Testis (tissue), 3 donors: Measurements from ENCODE around the gene PDZD4. TPM values are rescaled to one million over a fixed set of nuclear protein-coding genes. Genes with fewer than 3 reads are reported as not detected.

Experiments
- DNase-seq: peaks from one replicate; pipeline ENCODE4 v3.0.0-alpha.2; 2019
- H3K27ac ChIP-seq, 2 donors: fragments of 200-600 bp; sonication (generic); one replicate each; pipeline ENCODE4 v1.5.1; 2019
- H3K27me3 ChIP-seq: fragments of 200-600 bp; sonication (generic); one replicate; pipeline ENCODE4 v1.5.1; 2019
- H3K36me3 ChIP-seq: fragments of 200-600 bp; sonication (generic); one replicate; pipeline ENCODE4 v1.5.1; 2017; ENCODE audit warnings: low read depth; ENCODE audit errors: missing control alignments
- H3K4me1 ChIP-seq: fragments of 200-600 bp; sonication (generic); one replicate; pipeline ENCODE4 v1.5.1; 2019
- H3K4me3 ChIP-seq, 2 donors: fragments of 200-600 bp; sonication (generic); one replicate each; pipeline ENCODE4 v1.5.1; 2017 to 2019
- H3K9me3 ChIP-seq: fragments of 200-600 bp; sonication (generic); one replicate; pipeline ENCODE4 v1.5.1; 2017
- CTCF ChIP-seq, 3 experiments: fragments of 450-650 bp in 2 of 3; fragments of 200-600 bp in 1 of 3; sonication (generic) in 1 of 3; IDR thresholded peaks; one replicate each; pipeline ENCODE4 v1.5.1; 2016 to 2019; ENCODE audit warnings: antibody characterized with exemption in 3 of 3, mild to moderate bottlenecking in 2 of 3, moderate library complexity in 1 of 3
- POLR2A ChIP-seq: fragments of 450-650 bp; IDR thresholded peaks from one replicate; pipeline ENCODE4 v1.6.1; 2017; ENCODE audit warnings: antibody characterized with exemption, mild to moderate bottlenecking, moderate library complexity
- WGBS, 2 donors: methylation state at CpG; one replicate each; pipeline ENCODE4 v1.1.5; 2018; 5-methylcytosine and 5-hydroxymethylcytosine counted together
- intact Hi-C: fragments of 100-400 bp; cut with DNase I; formaldehyde crosslinking; loops from one replicate; pipeline ENCODE4 v1.15.1; 2023; ENCODE audit warnings: low total_unique reads
- polyA plus RNA-seq: library from polyadenylated mRNA; stranded (reverse); fragments of 350-450 nt; fragmentation: Illumina TruSeq; extraction: RNeasy Lipid Tissue Mini Kit (QIAGEN cat#74804); gene quantifications from one replicate; pipeline ENCODE4 v1.2.3, GENCODE V29; 2014; ENCODE audit warnings: low read depth, low replicate concordance; ENCODE audit not compliant: insufficient read depth
- total RNA-seq, 2 donors: library from RNA; depleted of rRNA; stranded (reverse); fragments of >200 nt; gene quantifications; one replicate each; pipeline ENCODE4 v1.2.3, GENCODE V29; 2016

PDZD4 gene
- total and polyA plus RNA-seq, 3 donors from 2014 or later: 11.2 to 17.2 (median 13.5) TPM

- Histone ChIP-seq H3K36me3 (no peaks in the 10 kb centered on the region), H3K4me3 (no peak overlapping the region), H3K27ac (no peak overlapping the region), H3K27me3 (no peaks in the 10 kb centered on the region), H3K4me1 (no peaks in the 10 kb centered on the region), H3K9me3 (no peaks in the 10 kb centered on the region)
- TF ChIP-seq POLR2A (no peak), CTCF (IDR thresholded peaks at IDR 0.05) (no peak)
- 84 to 86% methylated on average over 17 to 19 of the region's 19 CpGs for WGBS, 2 donors
- intact Hi-C loops: no loop called here
- DNase-seq: no peak
Measured at GRCh38 chrX:153814591-153815315, 15.6 kb downstream of the PDZD4 start.

- intact Hi-C loops: no loop called here
Measured at GRCh38 chrX:153813161-153813560, 17.2 kb downstream of the PDZD4 start.

GRCh38 chrX:153812220-153812619 is 18.1 kb downstream of the PDZD4 start:
- no peak for DNase-seq
- TF ChIP-seq CTCF (IDR thresholded peaks at IDR 0.05) (no peak), POLR2A (no peak)
- Histone ChIP-seq H3K27ac (no peak overlapping the region), H3K4me3 (no peak overlapping the region), H3K4me1 (no peaks in the 10 kb centered on the region), H3K36me3 (no peaks in the 10 kb centered on the region), H3K9me3 (no peaks in the 10 kb centered on the region), H3K27me3 (no peaks in the 10 kb centered on the region)
- WGBS, 2 donors: 49 to 74% methylated on average over 4 to 13 of the region's 14 CpGs
- intact Hi-C loops: no loop called here

More at GRCh38 chrX:153813161-153813560, 17.2 kb downstream of the PDZD4 start:
- Histone ChIP-seq H3K4me3 (no peak overlapping the region), H3K4me1 (no peaks in the 10 kb centered on the region), H3K9me3 (no peaks in the 10 kb centered on the region), H3K27me3 (no peaks in the 10 kb centered on the region), H3K36me3 (no peaks in the 10 kb centered on the region), H3K27ac (no peak overlapping the region)
- DNase-seq: no peak
- WGBS, 2 donors: 92 to 99% methylated on average over 4 to 5 of the region's 5 CpGs
- TF ChIP-seq CTCF (IDR thresholded peaks at IDR 0.05): no peak
- TF ChIP-seq POLR2A: no peak

GRCh38 chrX:153807976-153808375 is 22.4 kb downstream of the PDZD4 start:
- intact Hi-C loops: no loop called here
- WGBS, 2 donors: 92 to 100% methylated on average over 1 to 15 of the region's 19 CpGs
- no peak overlapping the region for H3K4me3 ChIP-seq
- H3K36me3 ChIP-seq: no peaks in the 10 kb centered on the region
- no peak for DNase-seq
- no peak for TF ChIP-seq CTCF (IDR thresholded peaks at IDR 0.05)
- TF ChIP-seq POLR2A: no peak
- H3K4me1 ChIP-seq: no peaks in the 10 kb centered on the region
- H3K9me3 ChIP-seq: no peaks in the 10 kb centered on the region
- no peaks in the 10 kb centered on the region for H3K27me3 ChIP-seq
- H3K27ac ChIP-seq: no peak overlapping the region
